CD4-positive, alpha-beta T cell treated with Interleukin-21 for 1 hour (primary cell): Measurements from ENCODE around the gene SMLR1.

Source experiments
- DNase-seq: peaks from one replicate; pipeline ENCODE4 v3.0.0-alpha.2; 2020

SMLR1 gene

DNA sequence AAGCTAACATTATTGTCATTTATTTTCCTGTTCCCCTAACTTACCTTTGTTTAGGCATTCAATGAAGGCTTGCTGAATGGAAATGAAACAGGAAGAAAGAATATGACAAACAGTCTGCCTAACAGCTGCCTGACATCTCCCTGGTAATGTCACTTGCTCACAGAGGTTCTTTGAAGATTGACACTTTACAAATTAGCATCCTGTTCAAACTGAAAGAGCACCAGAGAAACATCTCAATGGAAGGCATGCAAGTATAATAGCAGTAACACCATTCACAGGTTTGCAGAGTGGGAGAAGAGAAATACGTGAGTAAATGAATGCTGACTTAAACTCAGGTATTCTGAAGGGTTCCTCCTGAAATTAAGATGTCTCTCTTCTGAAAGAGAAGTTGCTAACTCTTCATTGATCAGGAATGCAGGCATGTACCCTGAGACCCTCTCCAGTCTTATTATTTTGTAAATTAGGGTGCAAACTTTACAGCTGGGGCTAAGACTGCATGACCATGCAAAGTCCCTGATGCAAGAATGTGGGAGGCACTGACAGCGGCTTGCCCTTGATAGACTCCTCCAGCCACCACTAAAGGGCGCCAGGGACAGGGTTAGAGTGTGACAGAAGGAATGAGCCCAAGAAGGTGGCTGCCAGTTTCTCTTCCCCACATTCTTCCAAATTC lies 1.3 kb upstream of the SMLR1 start:
- DNase-seq = no peak

DNA sequence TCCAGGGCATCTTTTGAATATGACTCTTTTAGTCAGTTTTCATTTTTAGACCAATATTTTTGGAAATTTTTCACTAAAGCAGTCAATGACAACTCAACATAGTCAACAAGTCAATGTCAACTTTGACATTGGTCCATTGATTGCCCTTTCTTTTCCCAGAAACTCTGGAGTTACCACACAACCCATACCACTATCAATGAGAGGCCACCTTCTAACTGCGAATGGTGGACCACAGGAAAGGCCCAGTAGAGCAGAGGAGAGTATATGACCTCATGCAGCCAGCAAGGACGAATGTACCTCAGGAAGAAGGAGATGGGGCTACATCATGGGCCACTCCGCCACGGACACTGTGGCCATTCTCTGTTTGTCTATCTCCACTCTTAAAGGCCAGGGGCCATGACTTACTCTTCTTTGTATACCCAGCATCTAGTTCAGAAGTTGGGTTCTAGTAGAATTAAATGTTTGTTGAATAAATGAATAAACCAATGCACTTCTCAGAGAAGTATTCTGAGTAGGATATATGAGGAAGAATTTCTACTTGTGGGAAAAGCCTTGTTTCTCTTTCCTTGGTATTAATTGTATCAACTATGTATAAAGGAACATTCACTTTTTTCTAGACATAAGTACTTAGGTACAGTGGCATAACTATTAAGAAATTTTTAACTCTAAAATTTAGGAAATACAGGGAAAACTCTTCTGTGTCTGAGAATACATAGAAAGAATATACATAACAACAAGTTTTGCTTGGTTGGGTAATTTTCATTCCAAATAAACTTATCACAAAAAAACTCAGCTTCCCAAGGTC lies 562 bp upstream of the SMLR1 start:
- DNase-seq = no peak

DNA sequence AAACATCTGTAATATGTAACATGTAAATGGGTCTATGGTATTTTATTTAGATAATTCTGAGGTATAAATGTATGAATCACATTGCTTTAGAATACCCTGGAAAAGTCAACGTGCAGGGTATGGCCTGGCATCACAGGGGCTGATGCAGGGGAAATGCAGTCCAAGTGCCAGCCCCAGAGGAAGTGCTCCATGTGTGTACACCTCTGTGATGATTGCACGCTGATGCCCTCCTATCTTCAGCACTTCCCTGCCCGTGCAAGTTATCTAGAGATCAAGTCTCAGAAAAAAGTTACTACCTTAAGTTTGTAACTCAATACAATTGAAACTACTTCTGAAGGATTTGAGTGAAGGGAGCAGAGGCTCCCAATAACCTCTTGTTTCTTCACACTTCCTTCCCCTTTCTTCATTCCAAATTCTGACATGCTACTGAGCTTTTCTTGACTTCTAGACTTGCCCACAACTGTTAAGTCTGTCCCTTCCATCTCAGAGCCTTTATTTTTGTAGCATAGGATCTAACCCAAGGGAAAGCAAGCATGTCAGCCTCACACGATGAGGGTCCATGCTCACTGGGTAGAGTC lies 2.2 kb downstream of the SMLR1 start:
- DNase-seq = no peak

DNA sequence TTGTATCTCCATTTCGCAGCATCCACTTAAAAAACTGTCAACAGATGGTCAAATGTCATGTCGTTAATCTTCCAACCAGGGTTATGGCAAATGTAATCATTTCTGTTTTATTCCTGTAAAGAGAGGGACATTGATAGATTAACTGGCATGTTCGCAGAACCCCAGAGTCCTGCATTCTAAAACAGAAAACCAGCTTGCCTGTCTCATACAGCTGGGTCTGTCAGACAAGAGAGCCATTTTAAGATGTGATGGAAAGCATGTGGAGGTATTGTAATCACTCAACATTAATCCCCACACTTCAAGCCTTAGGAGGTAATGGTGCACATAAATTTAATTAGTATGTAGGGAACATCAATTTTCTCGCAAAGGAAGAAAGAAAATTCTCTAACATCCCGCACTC lies 4.4 kb downstream of the SMLR1 start:
- DNase-seq = no peak

- no peak for DNase-seq
Observed at GRCh38 chr6:130833569-130833968, 6.4 kb downstream of the SMLR1 start.

- no peak for DNase-seq
Observed at GRCh38 chr6:130834482-130835251, 7.5 kb downstream of the SMLR1 start.

DNA sequence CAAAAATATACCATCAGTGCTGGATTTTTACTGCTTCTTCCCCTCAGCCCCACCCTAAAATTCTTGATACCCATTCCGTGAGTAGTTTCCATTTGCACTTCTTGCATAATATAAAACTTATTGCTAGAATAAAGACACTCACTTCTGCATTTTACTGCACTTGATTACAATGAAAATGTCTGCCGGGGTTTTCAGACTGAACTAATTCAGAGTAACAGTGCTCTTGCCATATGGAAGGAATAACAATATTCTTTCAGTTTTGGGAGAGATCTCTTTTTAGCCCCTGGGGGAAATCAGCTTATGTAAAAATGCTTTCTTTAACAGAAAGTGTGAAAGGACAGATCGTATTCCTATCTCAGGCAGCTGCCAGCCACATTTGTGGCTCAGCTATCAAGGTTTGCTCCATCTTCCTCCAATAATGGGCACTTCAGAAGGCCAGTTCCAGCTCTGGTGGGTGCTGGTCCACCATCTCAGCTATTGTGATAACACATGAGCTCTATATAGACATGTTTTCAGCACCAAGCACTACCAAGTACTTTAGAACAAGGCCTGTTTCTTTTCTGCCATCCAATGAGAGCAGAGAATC lies 8.9 kb downstream of the SMLR1 start:
- no peak for DNase-seq

DNA sequence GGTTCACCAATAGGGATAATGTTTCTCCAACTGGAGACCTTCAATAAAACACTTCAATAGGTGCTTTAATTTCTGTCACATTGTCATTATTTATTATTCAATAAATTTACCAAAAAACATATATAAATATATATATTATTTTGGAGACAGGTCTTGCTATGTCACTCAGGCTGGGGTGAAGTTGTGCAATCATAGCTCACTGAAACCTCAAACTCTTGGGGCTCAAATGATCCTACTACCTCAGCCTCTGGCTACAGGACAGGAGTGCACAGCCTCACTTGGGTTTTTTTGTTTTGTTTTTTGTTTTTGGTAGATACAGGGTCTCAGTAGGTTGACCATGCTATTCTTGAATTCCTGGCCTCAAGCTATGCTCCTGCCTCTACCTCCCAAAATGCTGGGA lies 9.9 kb downstream of the SMLR1 start:
- no peak for DNase-seq

DNA sequence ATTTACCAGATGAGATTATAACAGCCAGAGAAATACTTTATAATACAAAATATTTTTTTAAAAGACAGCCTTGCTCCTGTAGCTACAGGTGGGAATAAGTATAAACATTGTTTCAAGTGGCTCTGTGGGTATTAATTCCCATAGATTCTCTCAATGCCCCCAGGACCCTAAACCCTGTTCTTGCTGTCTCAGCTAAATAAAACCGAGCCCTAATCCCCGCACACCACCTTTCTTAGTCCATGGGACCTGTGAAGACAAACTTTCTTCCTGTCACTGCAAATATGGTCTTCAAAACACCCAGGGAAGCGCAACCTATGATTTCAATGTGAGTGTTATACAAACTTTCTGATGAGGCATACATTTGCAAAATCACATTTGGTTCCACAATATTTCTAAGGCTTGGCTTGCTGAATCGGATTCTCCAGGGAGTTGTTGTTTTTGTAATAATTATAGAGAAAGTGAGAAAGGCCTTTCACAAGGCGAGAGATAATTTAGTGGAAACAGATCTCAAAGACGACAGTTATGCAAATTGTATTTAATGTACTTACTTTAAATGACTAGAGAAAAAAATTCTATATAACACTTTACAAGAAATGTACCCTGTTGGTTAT lies 11.1 kb downstream of the SMLR1 start:
- DNase-seq = no peak

GRCh38 chr6:130838951-130839350 lies 11.7 kb downstream of the SMLR1 start:
- DNase-seq = no peak

- no peak for DNase-seq
Observed at GRCh38 chr6:130839379-130839778, 12.2 kb downstream of the SMLR1 start.

DNA sequence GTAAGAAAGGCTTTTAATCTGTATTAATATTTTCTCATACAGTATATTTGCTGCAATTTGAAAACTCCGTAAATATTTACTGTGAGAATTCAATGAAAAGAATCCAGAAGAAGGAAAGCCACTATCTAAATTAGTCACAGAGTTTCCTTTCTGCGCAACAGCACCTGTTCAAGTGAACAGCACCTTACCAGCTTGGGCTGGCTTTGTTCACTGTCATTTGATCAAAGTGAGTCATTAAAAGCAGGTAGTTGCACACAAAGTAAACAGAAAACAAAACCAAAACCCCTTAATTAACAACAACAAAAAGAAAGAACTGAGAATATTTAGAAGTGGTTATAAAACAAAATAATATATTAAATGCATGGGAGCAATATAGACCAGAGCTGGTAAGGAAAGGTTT lies 12.8 kb downstream of the SMLR1 start:
- no peak for DNase-seq

- DNase-seq = no peak
Observed at GRCh38 chr6:130841128-130841728, 14.0 kb downstream of the SMLR1 start.

DNA sequence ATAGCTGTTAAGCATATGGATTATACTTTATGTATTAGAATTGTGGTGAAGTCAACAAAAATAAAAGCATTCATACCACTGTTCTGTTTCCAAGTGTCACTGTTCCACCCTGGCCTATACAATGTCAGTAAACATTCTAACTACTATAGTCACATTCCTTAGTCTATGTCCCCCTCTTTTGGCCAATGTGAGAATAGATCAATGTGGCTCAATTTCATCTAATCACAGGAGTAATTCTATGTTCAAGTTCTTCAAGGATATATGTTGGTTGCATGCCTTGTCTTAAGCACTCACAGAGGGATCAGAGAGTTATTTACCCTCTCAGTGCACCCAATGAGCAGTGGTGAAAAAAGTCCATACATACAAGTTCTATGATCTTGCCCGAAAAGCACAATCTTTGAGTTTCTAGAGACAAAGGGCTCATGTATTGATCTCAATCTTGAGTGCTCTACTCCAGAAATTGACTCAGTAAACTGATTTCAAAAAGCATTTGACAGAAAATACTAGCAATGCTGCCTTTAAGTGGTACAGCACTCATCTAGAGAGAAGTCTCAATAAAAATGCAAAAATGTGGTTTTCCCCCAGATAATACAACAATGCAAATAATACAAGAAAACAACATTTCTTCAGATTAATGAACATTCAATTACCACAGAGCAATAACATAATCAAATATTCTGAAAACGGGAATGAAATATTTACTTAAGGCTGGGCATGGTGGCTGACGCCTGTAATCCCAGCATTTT lies 16.5 kb downstream of the SMLR1 start:
- DNase-seq = peak; percentile 69

GRCh38 chr6:130846501-130846900 lies 19.3 kb downstream of the SMLR1 start:
- DNase-seq = no peak

- no peak for DNase-seq
Observed at GRCh38 chr6:130847001-130847910, 20.1 kb downstream of the SMLR1 start.

DNA sequence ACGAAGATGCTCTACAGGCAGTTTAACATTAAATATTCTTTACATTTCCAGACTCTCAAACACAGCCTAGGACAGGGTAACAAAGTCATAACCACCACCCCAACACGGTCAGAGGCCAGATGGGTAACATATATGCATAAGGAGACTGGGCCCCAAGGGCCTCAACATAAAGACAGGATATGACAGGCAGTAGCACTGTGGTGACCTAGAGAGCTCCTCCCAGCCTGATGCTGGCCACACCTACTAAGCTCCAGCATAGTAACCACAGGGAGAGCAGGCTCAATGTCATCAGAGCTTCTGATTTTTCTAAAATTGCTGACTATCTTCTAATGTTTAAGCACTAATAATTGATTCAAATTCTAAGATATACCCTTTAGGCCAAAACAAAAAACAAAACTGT lies 21.7 kb downstream of the SMLR1 start:
- DNase-seq = peak; percentile 30

- DNase-seq = no peak
Observed at GRCh38 chr6:130849594-130849993, 22.4 kb downstream of the SMLR1 start.

DNA sequence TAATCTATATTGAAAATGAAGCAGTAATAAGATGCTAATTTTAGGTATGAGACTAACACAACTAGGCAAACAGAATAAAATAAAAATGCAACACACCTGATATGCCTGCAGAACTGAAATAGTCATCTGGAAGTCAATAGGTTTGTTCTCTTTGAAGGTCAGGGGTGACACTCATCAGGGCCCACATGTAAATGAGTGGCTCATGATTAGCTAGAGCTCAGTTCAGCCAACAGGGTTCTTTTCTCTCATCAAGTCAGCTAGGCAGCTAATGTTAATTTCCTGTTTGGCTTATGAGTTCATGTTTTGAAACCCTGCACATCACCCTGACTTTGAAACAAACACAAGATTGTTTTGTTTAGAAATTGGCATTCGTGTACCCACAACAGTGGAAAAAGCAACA lies 23.8 kb downstream of the SMLR1 start:
- DNase-seq = no peak

- no peak for DNase-seq
Observed at GRCh38 chr6:130852844-130853554, 25.8 kb downstream of the SMLR1 start.
